Fibroblast of lung (primary cell): ENCODE results near the gene TRPM3. TPM values are rescaled to one million over a fixed set of nuclear protein-coding genes. Genes with fewer than 3 reads are reported as not detected.

Source experiments
- DNase-seq, 2 donors: peaks; one replicate each; pipeline versions ENCODE4 v3.0.0 to v3.0.0-alpha.2; 2010; ENCODE audit warnings: low read depth in 2 of 2
- H2AFZ ChIP-seq: 2 replicates; pipeline ENCODE4 v1.5.1; 2012; ENCODE audit warnings: low read length, control low read depth, inconsistent platforms
- H3K27ac ChIP-seq: 2 replicates; pipeline ENCODE4 v1.5.1; 2011; ENCODE audit warnings: low read length, control low read depth; ENCODE audit not compliant: insufficient read depth
- H3K27me3 ChIP-seq: 2 replicates; pipeline ENCODE4 v1.5.1; 2011; ENCODE audit warnings: mild to moderate bottlenecking, low read length; ENCODE audit not compliant: control insufficient read depth, insufficient read depth
- H3K36me3 ChIP-seq: 2 replicates; pipeline ENCODE4 v1.5.1; 2011; ENCODE audit warnings: low read length; ENCODE audit not compliant: control insufficient read depth, insufficient read depth
- H3K4me1 ChIP-seq: 2 replicates; pipeline ENCODE4 v1.5.1; 2011; ENCODE audit warnings: low read length; ENCODE audit not compliant: control insufficient read depth, insufficient read depth; ENCODE audit errors: extremely low read depth
- H3K4me2 ChIP-seq: 2 replicates; pipeline ENCODE4 v1.5.1; 2011; ENCODE audit warnings: low read length, control low read depth; ENCODE audit not compliant: insufficient read depth; ENCODE audit errors: extremely low read depth
- H3K4me3 ChIP-seq, 4 experiments: fragments of 200-600 bp in 1 of 4; sonication (generic) in 1 of 4; replicated peaks in 1 of 4; 2 replicates each; pipeline ENCODE4 v1.5.1; 2011 to 2016; ENCODE audit warnings: low read length in 4 of 4, low read depth in 3 of 4, mild to moderate bottlenecking in 3 of 4, control low read depth in 2 of 4, inconsistent platforms in 1 of 4, mixed read lengths in 1 of 4; ENCODE audit not compliant: insufficient read depth in 1 of 4; ENCODE audit errors: control extremely low read depth in 1 of 4
- H3K79me2 ChIP-seq: 2 replicates; pipeline ENCODE4 v1.5.1; 2012; ENCODE audit warnings: mild to moderate bottlenecking, low read length, inconsistent platforms; ENCODE audit not compliant: control insufficient read depth, insufficient read depth
- H3K9ac ChIP-seq: 2 replicates; pipeline ENCODE4 v1.5.1; 2011; ENCODE audit warnings: mild to moderate bottlenecking, low read length, control low read depth; ENCODE audit not compliant: insufficient read depth
- H3K9me3 ChIP-seq: 2 replicates; pipeline ENCODE4 v1.5.1; 2012; ENCODE audit warnings: low read depth, low read length; ENCODE audit not compliant: control insufficient read depth, insufficient read depth
- H4K20me1 ChIP-seq: 2 replicates; pipeline ENCODE4 v1.5.1; 2011; ENCODE audit warnings: low read length; ENCODE audit not compliant: control insufficient read depth, insufficient read depth; ENCODE audit errors: extremely low read depth
- CTCF ChIP-seq, 2 donors: IDR thresholded peaks in 1 of 2; conservative IDR thresholded peaks in 1 of 2; 1 replicate in 1 of 2; 2 replicates in 1 of 2; pipeline ENCODE4 v1.5.1; 2011 to 2012; ENCODE audit warnings: low read length in 2 of 2, control low read depth in 1 of 2, inconsistent platforms in 1 of 2, low read depth in 1 of 2, mild to moderate bottlenecking in 1 of 2
- EZH2 ChIP-seq: IDR thresholded peaks from 2 replicates; pipeline ENCODE4 v1.5.1; 2012; ENCODE audit warnings: low read length, control low read depth, mild to moderate bottlenecking; ENCODE audit errors: missing control alignments
- polyA plus RNA-seq, 2 donors: library from polyadenylated mRNA; depleted of rRNA in 1 of 2; stranded (reverse) in 1 of 2; unstranded in 1 of 2; fragments of >200 nt; gene quantifications; 2 replicates each; pipeline ENCODE4 v1.2.1, GENCODE V29; 2011 to 2012; ENCODE audit warnings: missing spikeins in 1 of 2
- total RNA-seq: library from RNA; depleted of rRNA; stranded (reverse); fragments of >200 nt; gene quantifications from 2 replicates; pipeline ENCODE4 v1.2.1, GENCODE V29; 2014

The TRPM3 gene
- total and polyA plus RNA-seq, 2 donors (not counting 1 experiment from before 2014, with no cell fraction given) = 0.05 to 0.50 TPM

- Histone ChIP-seq H3K27ac (no peak overlapping the region), H3K36me3 (no peaks in the 10 kb centered on the region), H3K9me3 (no peaks in the 10 kb centered on the region), H2AFZ (no peak overlapping the region), H3K9ac (no peak overlapping the region), H3K4me3 (no peak overlapping the region), H3K79me2 (no peaks in the 10 kb centered on the region), H4K20me1 (no peaks in the 10 kb centered on the region), H3K4me2 (no peak overlapping the region), H3K27me3 (no peaks in the 10 kb centered on the region), H3K4me1 (peaks cover 8% of the 10 kb centered on the region)
- TF ChIP-seq EZH2 = no peak
- no peak for TF ChIP-seq CTCF (conservative IDR thresholded peaks at IDR 0.05 in 1 of 2, IDR thresholded peaks at IDR 0.05 in 1 of 2; ENCODE audit: low read depth in 1 of 2, low read length in 2 of 2)
- peak in 1 of 2 donors; percentile 62 for DNase-seq
Observed at GRCh38 chr9:70951749-70952727, 169.4 kb downstream of the TRPM3 start.

GRCh38 chr9:70950270-70950669 is 171.2 kb downstream of the TRPM3 start:
- H3K9me3 ChIP-seq = no peaks in the 10 kb centered on the region
- no peak overlapping the region for H3K9ac ChIP-seq
- H2AFZ ChIP-seq = no peak overlapping the region
- H3K27me3 ChIP-seq = no peaks in the 10 kb centered on the region
- no peaks in the 10 kb centered on the region for H3K36me3 ChIP-seq
- H3K4me1 ChIP-seq = peaks cover 8% of the 10 kb centered on the region
- no peaks in the 10 kb centered on the region for H3K79me2 ChIP-seq
- no peak overlapping the region for H3K27ac ChIP-seq
- DNase-seq = no peak
- TF ChIP-seq EZH2 = no peak
- TF ChIP-seq CTCF (conservative IDR thresholded peaks at IDR 0.05 in 1 of 2, IDR thresholded peaks at IDR 0.05 in 1 of 2; ENCODE audit: low read depth in 1 of 2, low read length in 2 of 2) = no peak
- no peak overlapping the region for H3K4me3 ChIP-seq
- H3K4me2 ChIP-seq = no peak overlapping the region
- H4K20me1 ChIP-seq = no peaks in the 10 kb centered on the region

GRCh38 chr9:70949239-70949638 is 172.2 kb downstream of the TRPM3 start:
- TF ChIP-seq EZH2 = no peak
- TF ChIP-seq CTCF (conservative IDR thresholded peaks at IDR 0.05 in 1 of 2, IDR thresholded peaks at IDR 0.05 in 1 of 2; ENCODE audit: low read depth in 1 of 2, low read length in 2 of 2) = no peak
- Histone ChIP-seq H3K27me3 (no peaks in the 10 kb centered on the region), H3K4me1 (peaks cover 5% of the 10 kb centered on the region), H3K36me3 (no peaks in the 10 kb centered on the region), H3K79me2 (no peaks in the 10 kb centered on the region), H3K9me3 (no peaks in the 10 kb centered on the region), H2AFZ (no peak overlapping the region), H4K20me1 (no peaks in the 10 kb centered on the region), H3K4me2 (no peak overlapping the region), H3K27ac (no peak overlapping the region), H3K9ac (no peak overlapping the region), H3K4me3 (no peak overlapping the region)
- no peak for DNase-seq
